ENCODE data around the gene SH3GLB2.

Gene SH3GLB2

GRCh38 chr9:129012343-129012742 lies 15.8 kb downstream of the SH3GLB2 start:
- no peak for TF ChIP-seq CTCF (IDR thresholded peaks at IDR 0.05; ENCODE audit: borderline replicate concordance, control extremely low read depth, extremely low read depth, insufficient read depth, missing control alignments)
- peak; percentile 21 for DNase-seq (ENCODE audit: low spot score)
- in situ Hi-C loops (cut with MboI; ENCODE audit: low sequenced_read_pairs, unreplicated experiment) = no loop called here

GRCh38 chr9:129011761-129012181 lies 16.4 kb downstream of the SH3GLB2 start:
- in situ Hi-C loops (cut with MboI; ENCODE audit: low sequenced_read_pairs, unreplicated experiment) = no loop called here

GRCh38 chr9:129011170-129011569 lies 17.0 kb downstream of the SH3GLB2 start:
- DNase-seq (ENCODE audit: low spot score) = peak; percentile 20
- TF ChIP-seq CTCF (IDR thresholded peaks at IDR 0.05; ENCODE audit: borderline replicate concordance, control extremely low read depth, extremely low read depth, insufficient read depth, missing control alignments) = no peak
- in situ Hi-C loops (cut with MboI; ENCODE audit: low sequenced_read_pairs, unreplicated experiment) = no loop called here

More at GRCh38 chr9:129011761-129012181, 16.4 kb downstream of the SH3GLB2 start:
- peak; percentile 29 for DNase-seq (ENCODE audit: low spot score)
- no peak for TF ChIP-seq CTCF (IDR thresholded peaks at IDR 0.05; ENCODE audit: borderline replicate concordance, control extremely low read depth, extremely low read depth, insufficient read depth, missing control alignments)

- DNase-seq (ENCODE audit: low spot score) = peak; percentile 35
- TF ChIP-seq CTCF (IDR thresholded peaks at IDR 0.05; ENCODE audit: borderline replicate concordance, control extremely low read depth, extremely low read depth, insufficient read depth, missing control alignments) = no peak
- in situ Hi-C loops (cut with MboI; ENCODE audit: low sequenced_read_pairs, unreplicated experiment) = no loop called here
Observed at GRCh38 chr9:129010267-129010975, 17.7 kb downstream of the SH3GLB2 start.

- TF ChIP-seq CTCF (IDR thresholded peaks at IDR 0.05; ENCODE audit: borderline replicate concordance, control extremely low read depth, extremely low read depth, insufficient read depth, missing control alignments) = no peak
- DNase-seq (ENCODE audit: low spot score) = peak; percentile 21
- in situ Hi-C loops (cut with MboI; ENCODE audit: low sequenced_read_pairs, unreplicated experiment) = no loop called here
Observed at GRCh38 chr9:129009584-129010141, 18.5 kb downstream of the SH3GLB2 start.

GRCh38 chr9:129008986-129009583 lies 19.0 kb downstream of the SH3GLB2 start:
- in situ Hi-C loops (cut with MboI; ENCODE audit: low sequenced_read_pairs, unreplicated experiment) = no loop called here
- no peak for TF ChIP-seq CTCF (IDR thresholded peaks at IDR 0.05; ENCODE audit: borderline replicate concordance, control extremely low read depth, extremely low read depth, insufficient read depth, missing control alignments)
- peak; percentile 28 for DNase-seq (ENCODE audit: low spot score)
